GM18868 (cell line): Measurements from ENCODE around the gene FGF19.

Experiments
- ATAC-seq: cut with Tn5 transposase; IDR thresholded peaks from one replicate; pipeline ENCODE4 v1.9.1; 2021; ENCODE audit warnings: mild to moderate bottlenecking, moderate library complexity; ENCODE audit not compliant: unreplicated experiment

Gene FGF19

DNA sequence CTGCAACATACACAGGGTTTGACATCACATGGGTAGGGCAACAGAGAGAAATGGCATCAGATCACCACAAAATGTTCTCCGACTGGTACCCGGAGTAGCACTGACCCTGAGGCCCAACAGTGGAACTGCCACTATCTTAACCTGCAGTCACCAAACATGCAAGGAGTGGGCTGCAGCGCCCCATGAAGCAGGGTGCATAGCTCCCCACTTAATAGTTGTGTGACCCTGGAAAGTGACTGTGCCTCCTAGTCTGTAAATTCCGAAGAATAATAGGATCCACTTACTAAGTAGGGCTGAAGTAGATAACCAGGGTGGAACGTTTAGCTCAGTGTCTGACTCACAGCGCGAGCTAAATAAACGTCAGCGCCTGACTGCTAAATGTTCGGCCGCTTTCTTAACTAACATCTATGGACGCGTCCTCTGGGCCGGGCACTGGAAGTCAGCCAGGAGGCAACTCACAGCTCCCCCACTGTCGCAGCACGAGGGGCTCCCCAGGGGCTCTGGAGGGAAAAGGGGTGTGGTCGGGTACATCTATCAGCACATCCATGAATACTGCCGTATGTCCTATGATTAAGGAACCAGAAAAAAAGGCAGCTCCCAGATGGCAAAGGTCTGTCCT lies 29.4 kb downstream of the FGF19 start:
- no peak for ATAC-seq

DNA sequence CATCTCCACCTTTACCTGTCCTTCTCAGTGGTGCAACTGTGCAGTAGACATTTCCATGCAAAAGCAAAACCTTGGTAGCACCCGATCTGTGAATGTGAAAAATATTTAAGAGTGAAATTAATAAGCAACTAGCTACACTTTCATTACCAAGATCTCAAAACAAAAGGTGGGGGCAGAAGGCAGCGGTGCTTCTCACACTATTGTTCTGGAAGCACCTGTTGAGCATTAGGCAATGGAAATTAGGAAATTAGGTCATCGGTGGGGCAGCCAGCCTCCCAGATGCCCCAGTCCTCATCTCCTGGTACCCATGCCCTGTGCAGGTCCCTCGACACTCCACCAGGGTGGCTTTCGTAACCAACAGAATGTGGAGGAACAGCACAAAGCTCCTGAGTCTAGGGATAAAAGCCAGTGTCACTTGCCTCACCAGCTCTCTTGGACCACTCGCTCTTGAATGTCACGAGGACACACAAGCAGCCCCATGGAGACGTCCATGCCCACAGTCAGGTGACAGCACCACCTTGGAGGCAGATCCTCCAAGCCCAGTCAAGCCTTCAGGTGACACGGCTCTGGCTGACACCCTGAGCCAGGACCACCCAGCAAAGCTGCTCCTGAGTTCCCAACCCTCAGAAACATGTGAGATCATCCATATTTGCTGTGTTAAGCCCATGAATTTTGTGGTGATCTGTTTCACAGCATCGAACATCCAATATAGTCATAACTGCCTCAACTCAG lies 31.9 kb downstream of the FGF19 start:
- ATAC-seq, result no peak

DNA sequence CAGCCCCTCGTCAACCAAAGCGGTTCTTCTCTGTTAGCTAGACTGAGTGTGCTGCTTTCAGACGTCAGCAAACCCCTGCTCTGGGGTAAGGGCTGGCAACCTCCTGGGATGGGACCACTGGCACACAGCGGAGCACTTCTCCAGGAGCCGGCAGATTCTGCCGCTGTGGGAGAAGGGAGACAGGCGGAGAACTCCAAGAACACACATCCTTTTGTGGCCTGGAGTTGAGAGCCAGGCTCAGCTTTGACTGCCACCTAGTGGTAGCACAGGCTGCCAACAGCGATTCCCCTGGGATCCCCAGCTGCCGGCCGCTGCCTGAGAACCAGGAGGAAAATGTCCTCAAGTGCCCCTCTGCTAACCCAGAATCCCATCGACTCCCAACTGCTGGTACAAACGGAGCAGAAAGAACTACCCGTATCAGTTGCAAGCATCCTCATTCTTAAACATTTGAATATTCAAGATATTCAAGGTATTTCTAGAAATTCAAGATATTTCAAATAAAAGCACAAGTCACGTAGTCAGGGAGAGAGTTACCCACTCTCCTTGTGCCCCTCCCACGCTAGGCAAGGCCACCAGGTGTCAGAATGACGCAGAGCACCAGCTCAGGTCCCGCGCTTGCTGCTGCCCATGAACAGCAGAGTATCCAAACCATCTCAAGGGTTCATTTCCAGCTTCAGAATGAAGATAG lies 33.5 kb downstream of the FGF19 start:
- ATAC-seq, result no peak

DNA sequence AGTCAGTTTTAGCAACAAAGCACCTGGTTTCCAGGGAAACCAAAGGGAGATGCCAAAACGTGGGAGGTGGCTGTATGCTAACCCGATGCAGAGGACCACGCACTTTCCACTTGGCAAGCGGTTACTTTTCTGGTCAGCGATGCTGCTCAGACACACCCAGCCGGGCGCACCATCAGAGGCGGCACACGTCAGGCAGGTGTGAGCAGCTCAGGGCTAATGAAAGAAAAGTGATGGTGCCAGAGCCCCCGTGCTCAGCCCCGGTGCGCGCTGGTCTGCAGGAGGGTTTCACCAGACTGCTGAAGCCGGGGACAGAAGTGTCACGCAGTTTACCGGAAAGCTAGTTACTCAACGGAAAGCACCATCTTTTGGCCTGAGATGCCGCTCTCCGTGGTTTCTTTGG lies 34.3 kb downstream of the FGF19 start:
- no peak for ATAC-seq

DNA sequence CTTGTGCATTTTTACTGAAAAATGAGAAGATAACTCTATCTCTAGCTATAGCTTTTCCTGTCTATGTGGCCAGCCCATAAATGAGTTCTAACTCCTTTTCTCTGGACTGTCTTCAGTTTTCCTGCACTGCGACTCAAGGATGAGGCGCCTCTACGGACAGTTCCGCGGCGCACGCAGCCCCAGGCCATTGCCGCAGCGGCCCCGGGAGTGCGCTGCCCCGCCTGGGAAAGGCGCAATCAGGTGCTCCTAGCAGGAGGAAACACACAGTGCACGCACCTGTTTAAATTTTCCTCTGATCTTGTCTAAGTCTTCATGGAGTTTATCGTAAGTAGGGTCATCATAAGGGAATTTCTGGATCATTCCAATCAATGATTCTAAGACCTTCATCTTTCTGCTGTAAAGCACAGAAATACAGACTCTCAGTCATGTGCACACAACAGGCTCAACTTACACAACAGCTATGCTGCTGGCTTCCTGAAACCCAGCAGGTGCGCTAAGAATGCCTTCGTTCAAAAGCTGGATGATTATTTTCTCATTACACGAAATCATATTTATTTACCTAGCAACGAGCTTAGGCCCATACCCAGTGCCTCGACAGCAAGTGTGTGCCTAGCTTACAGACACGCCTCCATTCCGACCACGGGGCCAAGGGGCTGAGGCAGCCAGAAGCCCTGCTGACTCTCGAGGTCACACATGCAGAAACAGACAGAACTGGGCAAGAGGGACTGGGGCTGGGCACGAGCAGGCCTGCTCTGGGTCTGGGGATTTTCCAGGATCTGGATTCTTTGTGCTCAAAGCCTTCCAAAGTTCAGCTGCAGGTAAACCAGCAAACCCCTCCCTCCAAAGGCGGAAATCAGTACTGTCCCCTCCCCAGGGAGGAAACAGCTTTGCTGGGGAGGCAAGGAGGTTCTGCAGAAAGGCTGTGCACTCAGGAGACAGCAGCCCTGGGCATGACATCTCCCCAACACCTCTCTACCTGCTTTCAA lies 35.9 kb downstream of the FGF19 start:
- ATAC-seq, result no peak

DNA sequence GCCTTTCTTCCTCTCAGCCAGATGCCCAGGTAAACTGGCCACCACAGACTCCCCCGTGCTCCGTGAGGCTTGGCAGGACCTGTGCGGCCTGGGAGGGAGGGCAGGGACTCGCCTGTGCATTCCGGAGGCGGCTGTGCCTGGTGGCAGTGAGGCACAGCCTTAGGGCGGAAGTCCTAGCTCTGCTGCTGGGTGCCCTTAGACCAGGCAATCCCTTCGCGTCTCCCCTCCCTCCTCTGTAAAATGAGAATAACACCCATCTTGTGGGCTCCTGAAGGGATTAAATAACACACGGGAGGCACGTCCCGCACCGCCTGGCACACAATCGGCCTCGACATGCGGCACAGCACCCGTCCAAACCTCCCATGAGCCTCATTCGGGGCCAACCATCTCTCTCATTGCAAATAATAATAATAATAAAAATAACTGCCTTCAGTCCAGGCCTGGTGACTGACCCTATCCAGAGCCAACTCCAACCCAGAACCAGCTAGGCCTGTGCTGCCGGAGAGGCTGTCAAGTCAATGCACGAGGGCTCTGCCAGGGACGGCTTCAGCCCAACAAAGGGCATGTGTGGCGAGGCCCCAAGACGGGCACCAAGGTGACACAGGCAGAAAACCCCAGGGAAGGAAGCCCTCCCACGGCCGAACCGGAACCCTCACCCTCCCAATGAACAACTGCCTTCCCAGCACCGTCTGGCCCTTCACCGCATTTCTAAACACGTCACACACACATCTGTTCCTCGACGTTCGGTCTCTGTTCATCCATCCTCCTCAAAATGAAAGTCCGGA lies 36.9 kb downstream of the FGF19 start:
- no peak for ATAC-seq

DNA sequence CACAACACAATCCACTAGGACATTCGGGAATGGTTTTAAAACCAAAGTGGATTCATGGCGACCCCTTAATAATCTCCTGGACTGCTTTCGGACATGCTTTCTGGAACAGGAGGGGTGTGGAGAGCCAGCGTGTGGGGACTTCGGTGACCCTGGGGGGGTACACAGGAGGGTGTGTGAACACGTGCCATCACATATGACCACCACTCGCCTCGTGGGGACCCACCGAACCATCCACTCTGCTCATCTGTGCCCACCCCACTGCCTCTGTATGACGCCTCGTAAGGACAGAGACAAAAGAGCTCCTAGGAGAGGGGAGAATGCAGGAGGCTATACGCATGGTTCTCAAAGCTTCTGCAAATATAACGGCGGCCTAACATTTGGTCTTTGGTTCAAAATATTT lies 37.6 kb downstream of the FGF19 start:
- no peak for ATAC-seq

DNA sequence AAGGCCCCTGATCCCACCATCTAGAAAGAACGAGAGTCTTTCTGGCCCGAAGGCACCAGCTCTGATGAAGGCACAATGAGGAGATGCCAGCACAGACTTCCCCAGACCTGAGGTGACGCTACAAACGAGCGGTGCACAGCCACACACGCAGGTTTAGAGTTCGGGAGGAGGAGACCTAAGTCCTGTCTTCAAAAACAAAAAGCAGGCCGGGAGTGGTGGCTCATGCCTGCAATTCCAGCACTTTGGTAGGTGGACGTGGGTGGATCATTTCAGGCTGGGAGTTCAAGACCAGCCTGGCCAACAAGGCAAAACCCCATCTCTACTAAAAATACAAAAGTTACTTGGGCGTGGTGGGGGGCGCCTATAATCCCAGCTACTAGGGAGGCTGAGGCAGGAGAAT lies 38.2 kb downstream of the FGF19 start:
- ATAC-seq, result no peak

DNA sequence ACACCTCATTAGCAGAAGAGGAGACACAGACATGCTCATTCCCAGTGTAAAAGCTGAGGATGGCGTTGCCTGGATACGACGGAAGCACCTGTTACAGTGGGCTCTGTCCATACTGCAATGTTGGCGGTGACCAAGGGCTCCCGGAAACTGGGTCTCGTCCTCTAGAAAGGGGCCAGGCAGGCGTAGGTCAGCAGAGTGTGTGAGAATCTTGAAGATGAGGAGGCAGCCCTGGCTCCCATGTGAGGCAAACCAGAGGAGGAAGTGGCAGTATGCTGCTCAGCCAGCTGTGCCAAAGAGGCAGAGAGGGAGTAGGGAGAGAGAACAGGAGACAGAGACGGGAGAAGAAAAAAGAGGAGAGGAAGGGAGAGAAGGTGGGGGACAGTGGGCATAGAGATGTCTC lies 38.9 kb downstream of the FGF19 start:
- no peak for ATAC-seq

DNA sequence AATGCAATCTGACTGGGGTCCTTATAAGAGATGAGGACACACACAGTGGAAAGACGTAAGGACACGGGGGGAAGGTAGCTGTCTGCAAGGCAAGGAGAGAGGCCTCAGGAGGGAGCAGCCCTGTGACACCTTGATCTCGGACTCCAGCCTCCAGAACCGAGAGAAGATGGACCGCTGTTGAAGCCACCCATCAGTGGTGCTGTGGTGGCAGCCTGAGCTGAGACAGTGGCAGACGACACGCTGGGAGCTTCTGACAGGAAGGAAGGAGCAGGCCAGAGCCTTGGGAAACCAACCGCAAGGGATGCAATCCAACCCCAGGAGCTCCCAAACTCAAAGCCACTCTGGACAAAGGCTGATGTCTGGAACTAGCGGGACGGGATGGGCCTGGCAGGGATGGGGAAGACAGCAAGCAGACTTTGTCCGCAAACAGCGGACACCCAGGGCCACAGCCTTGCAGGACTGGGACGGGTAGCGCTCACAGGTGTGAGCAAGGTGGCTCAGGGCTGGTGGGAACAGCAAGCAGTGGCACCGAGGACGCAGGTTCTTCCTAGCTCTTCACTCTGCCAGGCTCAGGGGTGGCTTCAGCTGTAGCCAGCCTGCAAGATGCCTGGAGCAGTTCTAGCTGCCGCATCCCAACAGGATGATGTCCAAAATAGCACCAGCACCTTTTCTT lies 39.6 kb downstream of the FGF19 start:
- no peak for ATAC-seq

DNA sequence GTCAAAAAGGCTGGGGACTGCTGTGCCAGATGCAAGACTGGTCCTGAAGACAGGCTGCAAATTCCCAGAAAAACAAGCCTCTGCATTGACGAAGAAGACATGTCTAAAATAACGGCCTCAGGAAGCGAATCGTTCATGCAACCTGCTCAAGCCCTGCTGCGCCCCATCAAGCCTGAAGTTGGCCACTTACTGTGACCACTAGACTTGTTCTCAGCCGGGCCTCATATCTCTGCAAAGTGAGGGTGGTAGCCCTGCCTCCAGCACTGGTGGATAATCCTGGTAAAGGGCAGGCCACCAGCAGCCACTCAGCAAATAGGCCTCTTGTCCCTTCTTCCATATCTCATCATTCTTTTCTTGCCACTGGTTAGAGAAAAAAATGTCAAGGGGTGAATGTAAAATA lies 40.5 kb downstream of the FGF19 start:
- no peak for ATAC-seq

DNA sequence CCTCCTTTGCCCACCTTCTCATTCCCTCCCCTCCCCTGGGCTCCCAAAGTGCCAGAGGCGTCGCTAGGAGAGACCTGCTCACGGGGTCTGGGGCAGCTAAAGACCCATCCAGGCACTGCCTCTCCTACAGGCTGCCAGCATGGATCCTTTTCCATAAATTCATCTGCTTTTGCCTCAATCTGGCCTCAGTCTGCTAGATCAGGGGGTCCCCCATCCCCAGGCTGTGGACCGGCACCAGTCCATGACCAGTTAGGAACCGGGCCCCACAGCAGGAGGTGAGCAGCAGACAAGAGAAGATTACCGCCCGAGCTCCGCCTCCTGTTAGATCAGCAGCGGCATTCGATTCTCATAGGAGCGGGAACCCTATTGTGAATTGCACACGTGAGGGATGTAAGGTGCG lies 41.0 kb downstream of the FGF19 start:
- no peak for ATAC-seq

DNA sequence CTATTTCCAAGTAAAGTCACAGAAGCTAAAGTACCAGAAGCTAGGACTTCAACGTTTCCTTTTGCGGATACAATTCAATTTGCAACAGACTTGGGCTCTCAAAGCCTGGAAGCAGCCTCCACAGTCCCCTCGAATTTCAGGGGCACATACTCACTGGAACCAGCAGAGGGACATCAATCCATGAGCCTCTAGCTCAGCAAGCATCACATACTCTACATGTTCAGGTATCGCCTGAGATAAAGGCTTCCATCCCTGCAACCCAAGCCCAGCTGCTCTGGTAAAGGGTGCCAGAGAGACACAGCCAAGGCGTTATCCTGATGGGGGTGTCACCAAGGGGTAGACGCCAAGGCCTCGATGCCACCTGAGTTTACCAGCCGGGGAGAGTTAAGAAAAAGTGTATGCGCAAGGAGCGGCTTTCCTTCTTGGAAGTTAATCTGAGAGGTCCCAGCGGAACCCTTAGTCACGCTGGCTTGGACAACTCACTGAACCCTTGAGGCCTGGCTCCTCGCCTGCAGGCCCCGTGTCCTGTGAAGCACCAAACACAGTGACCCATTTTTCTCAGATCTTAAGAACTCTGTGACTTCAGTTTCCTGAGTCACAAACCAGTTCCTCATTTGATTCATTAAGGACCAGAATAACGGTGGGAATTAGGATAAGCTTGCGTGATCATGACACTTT lies 41.7 kb downstream of the FGF19 start:
- ATAC-seq, result no peak

DNA sequence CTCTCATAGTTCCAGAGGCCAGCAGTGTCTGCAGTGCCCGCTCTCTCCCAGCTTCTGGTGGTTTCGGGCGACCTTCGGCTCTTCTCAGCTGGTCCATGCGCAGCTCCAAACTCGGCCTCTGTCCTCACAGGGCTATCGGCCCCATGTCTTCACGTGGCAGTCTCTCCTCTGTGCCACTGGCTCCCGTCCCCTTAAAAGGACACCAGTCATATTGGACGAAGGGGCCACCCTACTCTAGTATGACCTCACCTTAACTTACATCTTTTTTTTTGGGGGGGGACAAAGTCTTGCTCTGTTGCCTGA lies 42.5 kb downstream of the FGF19 start:
- ATAC-seq, result no peak

DNA sequence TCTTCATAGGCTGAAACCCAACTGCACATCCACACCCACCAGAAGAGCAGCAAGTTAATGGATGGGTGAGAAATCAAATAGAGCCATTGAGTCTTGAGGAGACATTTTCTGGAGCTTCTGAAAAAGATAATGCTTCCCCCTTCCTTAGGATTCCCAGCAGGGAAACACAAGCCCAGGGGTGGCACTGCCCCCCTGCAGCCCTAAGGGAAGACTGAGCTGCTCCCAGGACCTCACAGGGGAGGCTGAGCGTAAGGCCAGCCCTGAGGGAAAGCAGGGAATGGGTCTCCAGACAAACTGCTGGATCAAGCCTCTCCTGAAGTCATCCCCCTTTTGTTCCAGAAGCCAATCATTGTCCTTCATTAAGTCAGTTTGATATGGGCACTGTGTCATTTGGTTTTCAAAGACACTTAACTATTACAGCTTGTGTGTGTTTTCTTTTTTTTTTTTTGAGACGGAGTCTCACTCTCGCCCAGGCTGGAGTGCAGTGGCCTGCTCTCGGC lies 43.8 kb downstream of the FGF19 start:
- no peak for ATAC-seq

DNA sequence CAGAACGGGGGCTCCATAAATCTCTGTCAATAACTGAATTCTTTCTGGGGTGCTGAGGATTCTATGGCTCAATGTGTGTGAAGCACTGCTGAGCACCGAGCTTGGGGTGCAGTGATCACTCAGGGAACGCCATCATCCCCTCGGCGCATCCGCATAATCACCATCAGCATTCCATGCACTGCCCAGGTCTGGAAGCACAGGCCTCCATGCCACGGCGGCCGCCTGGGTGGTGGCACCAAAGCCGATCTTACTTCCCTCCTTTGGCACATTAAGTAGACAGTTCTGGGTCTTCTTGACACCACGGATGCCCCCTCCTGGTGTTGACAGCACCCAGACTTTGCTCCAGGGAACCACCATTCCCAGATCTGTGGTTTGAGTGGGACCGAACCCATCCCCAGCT lies 44.2 kb downstream of the FGF19 start:
- no peak for ATAC-seq

DNA sequence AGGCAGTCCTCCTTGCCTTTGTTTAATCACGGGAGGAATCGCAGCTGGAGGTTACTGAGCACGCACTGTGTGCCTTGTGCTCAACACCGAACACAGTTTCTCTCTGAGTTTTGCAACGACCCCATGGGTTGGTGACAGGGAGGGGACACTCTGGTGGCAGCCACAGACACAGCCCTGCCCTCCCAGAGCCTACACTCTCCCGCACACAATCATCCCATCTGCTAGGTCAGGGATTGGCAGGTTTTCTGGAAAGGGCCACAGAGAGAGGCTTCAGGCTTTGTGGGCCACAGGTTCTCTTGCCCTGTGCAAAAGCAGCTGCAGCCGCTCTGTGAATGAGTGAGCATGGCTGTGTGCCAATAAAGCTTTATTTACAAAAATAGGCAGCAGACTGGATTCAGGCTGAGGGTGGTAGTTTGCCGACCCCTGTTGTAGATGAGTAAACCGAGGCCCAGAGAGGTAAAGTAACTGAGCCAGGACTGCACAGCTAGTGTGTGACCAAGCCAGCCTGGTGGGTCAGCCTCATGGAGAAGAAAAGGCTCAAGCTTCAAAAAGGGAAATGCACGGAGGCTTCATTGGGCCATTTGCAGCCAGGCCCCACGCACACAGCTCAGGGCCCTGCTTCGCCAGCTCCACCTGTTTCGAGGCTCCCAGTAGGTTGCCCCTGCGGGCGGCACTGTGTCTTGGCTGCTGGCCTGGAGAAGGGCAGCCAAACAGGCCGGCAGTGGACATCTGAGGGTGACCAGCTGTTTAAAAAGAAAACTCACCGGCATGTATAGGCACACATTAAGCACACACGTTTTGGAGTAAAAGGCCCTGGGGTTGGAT lies 45.0 kb downstream of the FGF19 start:
- ATAC-seq, result no peak

DNA sequence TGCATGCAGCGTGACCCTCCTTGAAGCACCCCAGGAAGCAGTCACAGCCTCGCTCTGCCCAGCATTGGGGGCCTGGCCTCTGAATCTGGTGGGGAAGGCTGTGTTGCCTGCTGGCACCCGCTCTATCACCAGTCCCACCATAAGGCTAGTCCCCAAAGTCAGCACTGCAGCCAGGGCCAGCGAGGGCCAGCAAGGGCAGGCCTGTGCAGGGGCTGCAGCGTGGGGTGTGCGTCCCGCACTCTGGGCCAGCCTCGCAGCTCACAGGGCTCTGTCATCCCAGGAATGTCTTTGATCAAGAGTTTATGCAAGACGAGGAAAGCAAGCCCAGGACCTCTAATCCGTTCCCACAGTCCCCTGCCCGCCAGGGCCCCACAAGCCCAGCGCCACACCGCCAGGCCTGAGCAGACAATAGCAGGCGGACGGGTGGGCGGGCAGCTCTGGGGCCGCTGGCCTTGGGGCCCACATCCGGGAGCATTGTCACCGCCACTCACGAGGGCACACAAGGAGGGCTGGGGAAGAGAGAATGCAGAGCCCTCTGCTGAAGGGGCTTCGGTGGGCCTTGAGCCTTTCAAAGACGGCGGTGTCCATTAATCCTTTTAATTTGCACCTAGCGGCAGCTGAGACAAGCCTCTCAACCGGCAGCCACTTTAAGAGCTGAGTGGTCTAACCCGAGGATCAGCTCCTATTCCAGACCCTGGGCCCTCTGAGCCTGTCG lies 45.8 kb downstream of the FGF19 start:
- ATAC-seq, result no peak
